Prostate gland (tissue), 2 donors: ENCODE measurements around the gene SUGCT.

Source experiments
- POLR2A ChIP-seq: fragments of 450-650 bp; IDR thresholded peaks from one replicate; pipeline ENCODE4 v1.6.1; 2016; ENCODE audit warnings: antibody characterized with exemption, mild to moderate bottlenecking
- POLR2AphosphoS5 ChIP-seq: sonication (generic); formaldehyde crosslinking; IDR thresholded peaks from one replicate; pipeline ENCODE4 v1.6.1; 2017; ENCODE audit warnings: antibody characterized with exemption
- TF ChIP-seq, protein P1 (sequence below), 4 experiments: fragments of 200-600 bp in 2 of 4; fragments of 450-650 bp in 2 of 4; sonication (generic) in 2 of 4; IDR thresholded peaks; 1 replicate in 3 of 4; 2 replicates in 1 of 4; pipeline ENCODE4 v1.5.1; 2016 to 2019; ENCODE audit warnings: antibody characterized with exemption in 4 of 4, mild to moderate bottlenecking in 2 of 4, moderate library complexity in 2 of 4

DNA sequence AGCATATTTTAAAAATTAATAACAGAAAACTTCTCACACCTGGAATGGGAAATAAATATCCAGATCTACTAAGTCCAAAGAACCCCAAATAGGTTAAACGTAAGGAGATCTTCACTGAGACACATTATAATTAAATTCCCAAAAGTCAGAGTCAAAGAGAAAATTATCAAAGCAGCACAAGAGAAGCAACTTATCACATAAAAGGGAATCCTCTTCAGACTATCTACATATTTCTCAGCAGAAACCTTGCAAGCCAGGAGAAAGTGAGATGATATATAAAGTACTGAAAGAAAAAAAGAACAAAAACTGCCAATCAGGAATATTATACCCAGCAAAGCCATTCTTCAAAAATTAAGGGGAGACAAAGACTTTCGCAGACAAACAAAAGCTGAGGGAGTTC, 756.4 kb downstream of the SUGCT start:
- TF ChIP-seq, protein P1, sequence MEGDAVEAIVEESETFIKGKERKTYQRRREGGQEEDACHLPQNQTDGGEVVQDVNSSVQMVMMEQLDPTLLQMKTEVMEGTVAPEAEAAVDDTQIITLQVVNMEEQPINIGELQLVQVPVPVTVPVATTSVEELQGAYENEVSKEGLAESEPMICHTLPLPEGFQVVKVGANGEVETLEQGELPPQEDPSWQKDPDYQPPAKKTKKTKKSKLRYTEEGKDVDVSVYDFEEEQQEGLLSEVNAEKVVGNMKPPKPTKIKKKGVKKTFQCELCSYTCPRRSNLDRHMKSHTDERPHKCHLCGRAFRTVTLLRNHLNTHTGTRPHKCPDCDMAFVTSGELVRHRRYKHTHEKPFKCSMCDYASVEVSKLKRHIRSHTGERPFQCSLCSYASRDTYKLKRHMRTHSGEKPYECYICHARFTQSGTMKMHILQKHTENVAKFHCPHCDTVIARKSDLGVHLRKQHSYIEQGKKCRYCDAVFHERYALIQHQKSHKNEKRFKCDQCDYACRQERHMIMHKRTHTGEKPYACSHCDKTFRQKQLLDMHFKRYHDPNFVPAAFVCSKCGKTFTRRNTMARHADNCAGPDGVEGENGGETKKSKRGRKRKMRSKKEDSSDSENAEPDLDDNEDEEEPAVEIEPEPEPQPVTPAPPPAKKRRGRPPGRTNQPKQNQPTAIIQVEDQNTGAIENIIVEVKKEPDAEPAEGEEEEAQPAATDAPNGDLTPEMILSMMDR (IDR thresholded peaks at IDR 0.05) = no peak
- TF ChIP-seq POLR2A = no peak
- TF ChIP-seq POLR2AphosphoS5 = no peak
